PC-9 (cell line): ENCODE data around the gene PRDM16. TPM values are rescaled to one million over a fixed set of nuclear protein-coding genes. Genes with fewer than 3 reads are reported as not detected.

Experiments
- BruUV-seq: library from RNA; stranded (reverse); fragments of 400-500 nt; replicated peaks from 2 replicates; lab custom pipeline; 2021; lab: Mats Ljungman, UMichigan
- CTCF ChIA-PET: fragments of 300-600 bp; sonication (Branson Sonifier 250); formaldehyde crosslinking; loops from one replicate; lab custom pipeline; 2022; ENCODE audit warnings: antibody characterized with exemption; lab: Charles Lee
- POLR2A ChIA-PET: fragments of 300-600 bp; sonication (Branson Sonifier 250); formaldehyde crosslinking; loops from one replicate; lab custom pipeline; 2022; ENCODE audit warnings: antibody characterized with exemption; ENCODE audit not compliant: unreplicated experiment; lab: Charles Lee
- DNase-seq, 2 experiments: peaks; one replicate each; pipeline versions ENCODE4 v3.0.0 to v3.0.0-alpha.2; 2015 to 2022; ENCODE audit warnings: mixed read lengths in 1 of 2
- H2AFZ ChIP-seq: fragments of 200-600 bp; sonication (generic); 2 replicates; pipeline ENCODE4 v1.8.1; 2017; ENCODE audit warnings: antibody characterized with exemption
- H3F3A ChIP-seq: fragments of 200-600 bp; sonication (generic); 2 replicates; pipeline ENCODE4 v1.8.1; 2017; ENCODE audit warnings: antibody characterized with exemption, mild to moderate bottlenecking, low read depth; ENCODE audit not compliant: insufficient read depth
- H3K27ac ChIP-seq: fragments of 200-600 bp; sonication (generic); 2 replicates; pipeline ENCODE4 v1.6.1; 2016; ENCODE audit warnings: mixed run types
- H3K27me3 ChIP-seq: fragments of 200-600 bp; sonication (generic); 2 replicates; pipeline ENCODE4 v1.6.1; 2016; ENCODE audit warnings: low read depth, mixed run types; ENCODE audit not compliant: insufficient read depth
- H3K36me3 ChIP-seq: fragments of 200-600 bp; sonication (generic); 2 replicates; pipeline ENCODE4 v1.6.1; 2016; ENCODE audit warnings: low read depth, mixed run types
- H3K4me1 ChIP-seq: fragments of 200-600 bp; sonication (generic); replicated peaks from 2 replicates; pipeline ENCODE4 v1.6.1; 2016; ENCODE audit warnings: mixed run types; ENCODE audit not compliant: insufficient read depth
- H3K4me2 ChIP-seq: fragments of 200-600 bp; sonication (generic); 2 replicates; pipeline ENCODE4 v1.6.1; 2017; ENCODE audit warnings: mixed run types
- H3K4me3 ChIP-seq: fragments of 200-600 bp; sonication (generic); 2 replicates; pipeline ENCODE4 v1.6.1; 2016; ENCODE audit warnings: mixed run types
- H3K79me2 ChIP-seq: fragments of 200-600 bp; sonication (generic); 2 replicates; pipeline ENCODE4 v1.6.1; 2017; ENCODE audit warnings: low read depth, mixed run types
- H3K9me2 ChIP-seq: fragments of 200-600 bp; sonication (generic); 2 replicates; pipeline ENCODE4 v1.8.1; 2017; ENCODE audit warnings: mild to moderate bottlenecking; ENCODE audit not compliant: insufficient read depth
- H3K9me3 ChIP-seq: fragments of 200-600 bp; sonication (generic); 2 replicates; pipeline ENCODE4 v1.8.1; 2016; ENCODE audit warnings: low read depth; ENCODE audit not compliant: insufficient read depth
- H4K20me1 ChIP-seq: fragments of 200-600 bp; sonication (generic); 2 replicates; pipeline ENCODE4 v1.8.1; 2017; ENCODE audit not compliant: insufficient read depth
- EZH2 ChIP-seq: fragments of 200-600 bp; sonication (generic); IDR thresholded peaks from 2 replicates; pipeline ENCODE4 v1.8.0; 2017; ENCODE audit warnings: antibody characterized with exemption, low read depth
- intact Hi-C: fragments of 100-400 bp; cut with micrococcal nuclease; formaldehyde crosslinking; loops from one replicate; pipeline ENCODE4 v1.10.0; 2022; ENCODE audit not compliant: unreplicated experiment
- total RNA-seq: library from RNA; stranded (reverse); gene quantifications from 2 replicates; pipeline ENCODE4 v1.2.3, GENCODE V29; 2021
- TF ChIP-seq, protein P1 (sequence below): fragments of 200-600 bp; sonication (generic); conservative IDR thresholded peaks from 2 replicates; pipeline ENCODE4 v1.6.1; 2017; ENCODE audit warnings: mixed run types, antibody characterized with exemption, mild to moderate bottlenecking, moderate library complexity

The PRDM16 gene
- total RNA-seq, 1 experiment from 2014 or later = not detected

DNA sequence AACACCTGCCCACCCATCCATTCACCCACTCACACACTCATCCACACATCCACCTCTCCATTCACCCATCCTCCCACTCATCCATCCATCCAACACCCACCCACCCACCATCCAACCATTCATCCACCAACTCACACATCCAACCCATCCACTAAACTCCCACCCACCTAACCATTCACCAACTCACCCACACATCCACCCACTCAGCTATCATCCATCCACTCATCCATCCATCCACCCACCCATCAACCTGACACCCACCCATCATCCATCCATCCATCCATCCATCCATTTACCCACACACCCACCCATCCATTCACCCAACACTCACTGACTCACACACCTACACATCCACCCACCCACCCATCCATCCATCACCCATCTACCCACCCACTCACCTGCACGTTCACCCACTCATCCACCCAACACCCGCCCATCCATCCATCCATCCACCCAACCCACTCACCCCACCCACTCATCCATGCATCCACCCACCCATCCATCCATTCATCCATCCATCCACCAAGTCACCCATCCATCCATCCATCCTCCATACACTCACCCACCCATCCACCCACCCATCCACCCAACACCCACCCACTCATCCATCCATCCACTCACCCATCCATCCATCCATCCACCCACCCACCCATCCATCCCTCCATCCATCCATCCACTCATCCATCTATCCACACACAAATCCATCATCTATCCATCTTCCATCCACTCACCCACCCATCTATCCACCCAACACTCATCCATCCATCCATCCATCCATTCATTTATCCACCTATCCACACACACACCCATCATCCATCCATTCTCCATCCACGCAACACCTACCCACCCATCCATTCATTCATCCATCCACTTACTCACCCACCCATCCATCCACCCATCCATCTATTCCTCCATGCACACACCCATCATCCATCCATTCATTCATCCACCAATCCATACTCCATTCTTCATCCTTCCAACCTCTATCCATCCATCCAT lies 17.4 kb upstream of the PRDM16 start:
- H4K20me1 ChIP-seq = no peaks in the 10 kb centered on the region
- no peak overlapping the region for H3K4me2 ChIP-seq
- H3K27ac ChIP-seq = no peak overlapping the region
- no peaks in the 10 kb centered on the region for H3F3A ChIP-seq
- intact Hi-C loops = no loop called here
- no peak for TF ChIP-seq EZH2
- TF ChIP-seq, protein P1, sequence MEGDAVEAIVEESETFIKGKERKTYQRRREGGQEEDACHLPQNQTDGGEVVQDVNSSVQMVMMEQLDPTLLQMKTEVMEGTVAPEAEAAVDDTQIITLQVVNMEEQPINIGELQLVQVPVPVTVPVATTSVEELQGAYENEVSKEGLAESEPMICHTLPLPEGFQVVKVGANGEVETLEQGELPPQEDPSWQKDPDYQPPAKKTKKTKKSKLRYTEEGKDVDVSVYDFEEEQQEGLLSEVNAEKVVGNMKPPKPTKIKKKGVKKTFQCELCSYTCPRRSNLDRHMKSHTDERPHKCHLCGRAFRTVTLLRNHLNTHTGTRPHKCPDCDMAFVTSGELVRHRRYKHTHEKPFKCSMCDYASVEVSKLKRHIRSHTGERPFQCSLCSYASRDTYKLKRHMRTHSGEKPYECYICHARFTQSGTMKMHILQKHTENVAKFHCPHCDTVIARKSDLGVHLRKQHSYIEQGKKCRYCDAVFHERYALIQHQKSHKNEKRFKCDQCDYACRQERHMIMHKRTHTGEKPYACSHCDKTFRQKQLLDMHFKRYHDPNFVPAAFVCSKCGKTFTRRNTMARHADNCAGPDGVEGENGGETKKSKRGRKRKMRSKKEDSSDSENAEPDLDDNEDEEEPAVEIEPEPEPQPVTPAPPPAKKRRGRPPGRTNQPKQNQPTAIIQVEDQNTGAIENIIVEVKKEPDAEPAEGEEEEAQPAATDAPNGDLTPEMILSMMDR = no peak
- H3K4me3 ChIP-seq = no peak overlapping the region
- H3K4me1 ChIP-seq = no peaks in the 10 kb centered on the region
- ChIA-PET CTCF (no interaction called here), POLR2A (no interaction called here)
- H3K27me3 ChIP-seq = peaks cover 38% of the 10 kb centered on the region
- no peaks in the 10 kb centered on the region for H3K36me3 ChIP-seq
- DNase-seq = no peak
- H3K9me2 ChIP-seq = no peaks in the 10 kb centered on the region
- BruUV-seq = no TSS peak
- H3K79me2 ChIP-seq = no peaks in the 10 kb centered on the region
- H2AFZ ChIP-seq = no peak overlapping the region
- H3K9me3 ChIP-seq = no peaks in the 10 kb centered on the region

- TF ChIP-seq, protein P1 = no peak
- no peak for TF ChIP-seq EZH2
- no peaks in the 10 kb centered on the region for H3K9me3 ChIP-seq
- peaks cover 41% of the 10 kb centered on the region for H3K27me3 ChIP-seq
- H4K20me1 ChIP-seq = 0 out of 2 replicates have a peak, but pooled peaks cover 2% of the 10 kb centered on the region
- no peaks in the 10 kb centered on the region for H3K36me3 ChIP-seq
- intact Hi-C loops = no loop called here
- no peaks in the 10 kb centered on the region for H3K4me1 ChIP-seq
- no peak for DNase-seq
- POLR2A ChIA-PET = no interaction called here
- H3K4me2 ChIP-seq = no peak overlapping the region
- H3K4me3 ChIP-seq = no peak overlapping the region
- H3K79me2 ChIP-seq = no peaks in the 10 kb centered on the region
- H3F3A ChIP-seq = no peaks in the 10 kb centered on the region
- no peaks in the 10 kb centered on the region for H3K9me2 ChIP-seq
- CTCF ChIA-PET = no interaction called here
- H3K27ac ChIP-seq = no peak overlapping the region
- H2AFZ ChIP-seq = no peak overlapping the region
- BruUV-seq = no TSS peak
Measured at GRCh38 chr1:3052501-3052900, 16.5 kb upstream of the PRDM16 start.

DNA sequence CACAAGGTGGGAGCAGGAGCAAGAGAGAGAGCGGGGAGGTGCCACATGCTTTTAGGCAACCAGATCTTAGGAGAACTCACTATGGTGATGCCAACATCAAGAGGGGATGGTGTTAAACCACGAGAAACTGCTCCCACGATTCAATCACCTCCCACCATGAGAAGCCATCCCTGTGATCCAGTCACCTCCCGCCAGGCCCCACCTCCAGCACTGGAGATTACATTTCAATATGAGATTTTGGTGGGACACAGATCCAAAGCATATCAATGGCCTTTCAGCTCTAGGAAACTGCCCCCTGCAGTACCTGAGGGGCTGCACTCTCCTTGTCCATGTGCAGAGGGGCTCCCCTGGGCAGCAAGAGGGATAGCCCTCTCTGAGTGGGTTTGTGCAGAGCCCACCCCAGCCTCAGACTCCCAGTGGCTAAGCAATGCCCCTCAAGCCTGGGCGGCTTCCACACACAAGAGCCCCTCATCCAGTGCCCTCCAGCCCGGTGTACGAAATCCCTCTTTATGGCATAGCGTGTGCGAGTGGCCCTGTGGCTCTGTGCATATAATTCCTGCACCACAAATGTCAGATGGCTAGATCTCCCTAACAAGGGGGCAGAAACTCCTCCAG lies 15.5 kb upstream of the PRDM16 start:
- no TSS peak for BruUV-seq

More for the DNA sequence above, 15.5 kb upstream of the PRDM16 start:
- intact Hi-C loops = no loop called here
- H2AFZ ChIP-seq = no peak overlapping the region
- no peak overlapping the region for H3K27ac ChIP-seq
- H3K4me1 ChIP-seq = no peaks in the 10 kb centered on the region
- no peaks in the 10 kb centered on the region for H3K36me3 ChIP-seq
- H3K9me3 ChIP-seq = no peaks in the 10 kb centered on the region
- H3K4me3 ChIP-seq = no peak overlapping the region
- 0 out of 2 replicates have a peak, but pooled peaks cover 2% of the 10 kb centered on the region for H4K20me1 ChIP-seq
- no peak for DNase-seq
- no peak for TF ChIP-seq EZH2
- TF ChIP-seq, protein P1 = no peak
- no peaks in the 10 kb centered on the region for H3K9me2 ChIP-seq
- no peaks in the 10 kb centered on the region for H3F3A ChIP-seq
- no peak overlapping the region for H3K4me2 ChIP-seq
- peaks cover 51% of the 10 kb centered on the region for H3K27me3 ChIP-seq
- ChIA-PET CTCF (no interaction called here), POLR2A (no interaction called here)
- no peaks in the 10 kb centered on the region for H3K79me2 ChIP-seq
